K562 (cell line): ENCODE results near the gene WDR46. TPM values are rescaled to one million over a fixed set of nuclear protein-coding genes. Genes with fewer than 3 reads are reported as not detected.

Experiments used
- FOXO4 ChIP-seq: fragments of 450-650 bp; formaldehyde crosslinking; IDR thresholded peaks from 2 replicates; pipeline ENCODE4 v1.4.0; 2020; ENCODE audit warnings: mild to moderate bottlenecking, moderate library complexity
- GTF2E2 ChIP-seq: fragments of 200-800 bp; sonication (Bioruptor generic); IDR thresholded peaks from 2 replicates; pipeline ENCODE4 v1.6.1; 2016; ENCODE audit warnings: missing genetic modification characterization, missing compliant biosample characterization
- GTF3C2 ChIP-seq: IDR thresholded peaks from 3 replicates; pipeline ENCODE4 v1.6.1; 2011; ENCODE audit warnings: borderline replicate concordance, mild to moderate bottlenecking, moderate library complexity; ENCODE audit not compliant: insufficient read length; ENCODE audit errors: extremely low read depth
- NONO ChIP-seq, 2 experiments: fragments of 200-400 bp in 1 of 2; fragments of 450-650 bp in 1 of 2; formaldehyde crosslinking in 1 of 2; IDR thresholded peaks; 2 replicates each; pipeline ENCODE4 v1.6.1; 2017; ENCODE audit warnings: low read depth in 2 of 2, mild to moderate bottlenecking in 2 of 2, moderate library complexity in 2 of 2, low read length in 1 of 2
- TRIM24 ChIP-seq, 2 experiments: fragments of 450-650 bp; IDR thresholded peaks; 2 replicates each; pipeline ENCODE4 v1.6.1; 2016
- ZBTB2 ChIP-seq: fragments of 450-650 bp; IDR thresholded peaks from 2 replicates; pipeline ENCODE4 v1.6.1; 2016; ENCODE audit warnings: antibody characterized with exemption
- ZNF398 ChIP-seq: fragments of 250-450 bp; sonication (Bioruptor Pico); IDR thresholded peaks from 2 replicates; pipeline ENCODE4 v1.8.0; 2021; ENCODE audit warnings: moderate library complexity, mild to moderate bottlenecking, inconsistent platforms
- ZNF407 ChIP-seq: fragments of 450-650 bp; IDR thresholded peaks from 2 replicates; pipeline ENCODE4 v1.6.1; 2016; ENCODE audit warnings: low read depth
- polyA plus RNA-seq, 8 experiments: library from polyadenylated mRNA; depleted of rRNA in 4 of 8; stranded (reverse) in 5 of 8; unstranded in 3 of 8; fragments of >200 nt; fragmentation: Nextera tagmentation in 2 of 8; fragmentation: Illumina TruSeq in 1 of 8; extraction: Ambion mirVana in 2 of 8; extraction: Trizol in 1 of 8; gene quantifications; 2 replicates each; pipeline versions ENCODE4 v1.2.1 to v1.2.3, GENCODE V29; 2011 to 2014; ENCODE audit warnings: inconsistent platforms in 1 of 8, missing spikeins in 1 of 8
- total RNA-seq, 7 experiments: library from RNA; depleted of rRNA in 6 of 7; stranded (reverse); fragments of >200 nt in 6 of 7; fragmentation: Illumina TruSeq in 2 of 7; extraction: Trizol in 2 of 7; gene quantifications; 2 replicates each; pipeline versions ENCODE4 v1.2.1 to v1.2.3, GENCODE V29; 2011 to 2021; ENCODE audit warnings: low replicate concordance in 1 of 7

The WDR46 gene
- total and polyA plus RNA-seq, 9 of the 15 experiments (the other 6 are each of a cell fraction or from before 2014, with no cell fraction given): 8.9 to 146 (median 93.1) TPM

GRCh38 chr6:33299237-33299944 lies 10.4 kb upstream of the WDR46 start (continued):
- TF ChIP-seq TRIM24 (IDR thresholded peaks at IDR 0.05) (peak; percentile 34 to 72; a peak in 2 of 4 replicates), GTF2E2 (tag) (no peak; the same call in 1 of the 2 replicates), NONO (IDR thresholded peaks at IDR 0.05; ENCODE audit: low read depth in 2 of 2, low read length in 1 of 2) (peak in 1 of 2 experiments; percentile 18; a peak in 1 of 4 replicates), ZNF398 (no peak), FOXO4 (CRISPR knock-in tag) (0 out of 2 replicates have a peak, but pooled peaks have one; percentile 65), ZBTB2 (peak; percentile 40; the same call in 1 of the 2 replicates), GTF3C2 (peak; percentile 8), ZNF407 (0 out of 2 replicates have a peak, but pooled peaks have one; percentile 25)
